Peyer's patch (tissue), 4 donors: ENCODE data around the gene SPATA13. TPM values are rescaled to one million over a fixed set of nuclear protein-coding genes. Genes with fewer than 3 reads are reported as not detected.

Source experiments
- DNase-seq, 3 donors: peaks; one replicate each; pipeline ENCODE4 v3.0.0-alpha.2; 2017 to 2019
- H3K27ac ChIP-seq, 4 donors: fragments of 200-600 bp; sonication (generic); one replicate each; pipeline ENCODE4 v1.5.1; 2016 to 2019
- H3K27me3 ChIP-seq, 2 donors: fragments of 200-600 bp; sonication (generic); one replicate each; pipeline ENCODE4 v1.5.1; 2019
- H3K36me3 ChIP-seq, 3 donors: fragments of 200-600 bp; sonication (generic); one replicate each; pipeline ENCODE4 v1.5.1; 2016 to 2019
- H3K4me1 ChIP-seq, 4 donors: fragments of 200-600 bp; sonication (generic); one replicate each; pipeline ENCODE4 v1.5.1; 2016 to 2019
- H3K4me3 ChIP-seq, 4 donors: fragments of 200-600 bp; sonication (generic); 1 replicate in 3 of 4; 2 replicates in 1 of 4; pipeline ENCODE4 v1.5.1; 2016 to 2019; ENCODE audit warnings: mild to moderate bottlenecking in 1 of 4
- H3K9me3 ChIP-seq, 4 donors: fragments of 200-600 bp; sonication (generic); one replicate each; pipeline ENCODE4 v1.5.1; 2016 to 2019; ENCODE audit warnings: mild to moderate bottlenecking in 1 of 4
- CTCF ChIP-seq, 6 experiments: fragments of 450-650 bp in 4 of 6; fragments of 200-600 bp in 2 of 6; sonication (generic) in 1 of 6; IDR thresholded peaks; one replicate each; pipeline ENCODE4 v1.5.1; 2017 to 2019; ENCODE audit warnings: antibody characterized with exemption in 6 of 6, mild to moderate bottlenecking in 3 of 6, moderate library complexity in 1 of 6
- POLR2A ChIP-seq, 2 donors: fragments of 450-650 bp; IDR thresholded peaks; one replicate each; pipeline ENCODE4 v1.5.1; 2017; ENCODE audit warnings: antibody characterized with exemption in 2 of 2, mild to moderate bottlenecking in 2 of 2, moderate library complexity in 2 of 2
- total RNA-seq, 4 donors: library from RNA; depleted of rRNA; stranded (reverse); fragments of >200 nt; gene quantifications; one replicate each; pipeline ENCODE4 v1.1.0, GENCODE V29; 2016

The SPATA13 gene
- total RNA-seq, 4 donors from 2014 or later = 77.1 to 191 (median 141) TPM

GRCh38 chr13:24220086-24220703 is 59.7 kb downstream of the SPATA13 start:
- peak overlapping the region in 1 of 4 donors; percentile 19 for H3K27ac ChIP-seq
- peak in 2 of 3 donors; percentile 40 to 77 for DNase-seq
- H3K36me3 ChIP-seq = peaks cover 0 to 23% (median 0%) of the 10 kb centered on the region in 3 donors
- H3K4me3 ChIP-seq = no peak overlapping the region
- H3K4me1 ChIP-seq = peaks cover 0 to 37% (median 6%) of the 10 kb centered on the region in 4 donors
- TF ChIP-seq CTCF (IDR thresholded peaks at IDR 0.05) (peak; percentile 42 to 97 (median 86)), POLR2A (IDR thresholded peaks at IDR 0.05) (no peak)
- no peaks in the 10 kb centered on the region for H3K9me3 ChIP-seq
- no peaks in the 10 kb centered on the region for H3K27me3 ChIP-seq

- Histone ChIP-seq H3K27me3 (no peaks in the 10 kb centered on the region), H3K4me1 (peaks cover 0 to 31% (median 6%) of the 10 kb centered on the region in 4 donors), H3K36me3 (peaks cover 0 to 23% (median 0%) of the 10 kb centered on the region in 3 donors), H3K9me3 (no peaks in the 10 kb centered on the region), H3K27ac (no peak overlapping the region), H3K4me3 (no peak overlapping the region)
- TF ChIP-seq POLR2A (IDR thresholded peaks at IDR 0.05) = no peak
- no peak for TF ChIP-seq CTCF (IDR thresholded peaks at IDR 0.05)
- DNase-seq = no peak
Observed at GRCh38 chr13:24221007-24221406, 60.5 kb downstream of the SPATA13 start.

- no peaks in the 10 kb centered on the region for H3K27me3 ChIP-seq
- H3K27ac ChIP-seq = no peak overlapping the region
- no peak for DNase-seq
- no peak overlapping the region for H3K4me3 ChIP-seq
- no peak for TF ChIP-seq POLR2A (IDR thresholded peaks at IDR 0.05)
- TF ChIP-seq CTCF (IDR thresholded peaks at IDR 0.05) = no peak
- peaks cover 0 to 23% (median 0%) of the 10 kb centered on the region in 3 donors for H3K36me3 ChIP-seq
- H3K4me1 ChIP-seq = peaks cover 0 to 18% (median 5%) of the 10 kb centered on the region in 4 donors
- H3K9me3 ChIP-seq = no peaks in the 10 kb centered on the region
Observed at GRCh38 chr13:24222756-24223155, 62.2 kb downstream of the SPATA13 start.

GRCh38 chr13:24223341-24224231 is 63.1 kb downstream of the SPATA13 start:
- Histone ChIP-seq H3K27me3 (no peaks in the 10 kb centered on the region), H3K4me1 (peaks cover 0 to 12% (median 0%) of the 10 kb centered on the region in 4 donors), H3K9me3 (no peaks in the 10 kb centered on the region), H3K27ac (peak overlapping the region in 1 of 4 donors; percentile 62), H3K4me3 (peak overlapping the region in 3 of 4 donors; percentile 8 to 32 (median 31)), H3K36me3 (peaks cover 0 to 23% (median 0%) of the 10 kb centered on the region in 3 donors)
- no peak for TF ChIP-seq CTCF (IDR thresholded peaks at IDR 0.05)
- no peak for TF ChIP-seq POLR2A (IDR thresholded peaks at IDR 0.05)
- peak in 2 of 3 donors; percentile 65 to 66 for DNase-seq

- H3K4me1 ChIP-seq = peaks cover 0 to 12% (median 0%) of the 10 kb centered on the region in 4 donors
- DNase-seq = no peak
- TF ChIP-seq POLR2A (IDR thresholded peaks at IDR 0.05) (no peak), CTCF (IDR thresholded peaks at IDR 0.05) (no peak)
- peak overlapping the region in 1 of 4 donors; percentile 62 for H3K27ac ChIP-seq
- no peaks in the 10 kb centered on the region for H3K27me3 ChIP-seq
- peaks cover 0 to 23% (median 0%) of the 10 kb centered on the region in 3 donors for H3K36me3 ChIP-seq
- H3K9me3 ChIP-seq = no peaks in the 10 kb centered on the region
- H3K4me3 ChIP-seq = peak overlapping the region in 3 of 4 donors; percentile 8 to 32 (median 31)
Observed at GRCh38 chr13:24224232-24224680, 63.7 kb downstream of the SPATA13 start.
